MM.1S (cell line): ENCODE results near the gene TRIM73.
"Not testable (repeated sequence)": the region's sequence is repeated elsewhere in the genome, so short reads cannot be mapped to it uniquely, and the experiment has no call there.

ENCODE experiments used
- DNase-seq: peaks from one replicate; pipeline ENCODE4 v3.0.0-alpha.2; 2015
- H2AFZ ChIP-seq: fragments of 300-600 bp; sonication (generic); 2 replicates; pipeline ENCODE4 v1.6.0; 2016; ENCODE audit warnings: antibody characterized with exemption, low read length
- H3F3A ChIP-seq: fragments of 300-600 bp; sonication (generic); 2 replicates; pipeline ENCODE4 v1.6.1; 2016; ENCODE audit warnings: mild to moderate bottlenecking, antibody characterized with exemption, low read length, moderate library complexity, mixed read lengths; ENCODE audit not compliant: insufficient read depth
- H3K27ac ChIP-seq: fragments of 300-600 bp; sonication (generic); 2 replicates; pipeline ENCODE4 v1.5.1; 2016; ENCODE audit warnings: mild to moderate bottlenecking, low read length
- H3K27me3 ChIP-seq: fragments of 300-600 bp; sonication (generic); replicated peaks from 2 replicates; pipeline ENCODE4 v1.6.0; 2016; ENCODE audit warnings: low read length; ENCODE audit not compliant: insufficient read depth
- H3K36me3 ChIP-seq: fragments of 300-600 bp; sonication (generic); replicated peaks from 2 replicates; pipeline ENCODE4 v1.6.1; 2016; ENCODE audit warnings: mild to moderate bottlenecking, low read length, mixed read lengths; ENCODE audit not compliant: insufficient read depth
- H3K4me1 ChIP-seq: fragments of 300-600 bp; sonication (generic); 2 replicates; pipeline ENCODE4 v1.6.1; 2016; ENCODE audit warnings: low read length, mixed read lengths
- H3K4me2 ChIP-seq: fragments of 300-600 bp; sonication (generic); 2 replicates; pipeline ENCODE4 v1.6.0; 2016; ENCODE audit warnings: low read depth, low read length
- H3K4me3 ChIP-seq: fragments of 300-600 bp; sonication (generic); 2 replicates; pipeline ENCODE4 v1.5.1; 2016; ENCODE audit warnings: low read length, mixed read lengths
- H3K79me2 ChIP-seq: fragments of 300-600 bp; sonication (generic); 2 replicates; pipeline ENCODE4 v1.6.1; 2016; ENCODE audit warnings: mixed run types, low read length, mixed read lengths
- H3K9ac ChIP-seq: fragments of 300-600 bp; sonication (generic); 2 replicates; pipeline ENCODE4 v1.6.1; 2016; ENCODE audit warnings: low read length, mixed read lengths
- H3K9me2 ChIP-seq: fragments of 300-600 bp; sonication (generic); replicated peaks from 2 replicates; pipeline ENCODE4 v1.6.1; 2016; ENCODE audit warnings: mild to moderate bottlenecking, low read length, mixed read lengths; ENCODE audit not compliant: insufficient read depth
- H3K9me3 ChIP-seq: fragments of 300-600 bp; sonication (generic); replicated peaks from 2 replicates; pipeline ENCODE4 v1.6.1; 2016; ENCODE audit warnings: mild to moderate bottlenecking, low read length, mixed read lengths; ENCODE audit not compliant: insufficient read depth
- H4K20me1 ChIP-seq: fragments of 300-600 bp; sonication (generic); 2 replicates; pipeline ENCODE4 v1.6.1; 2016; ENCODE audit warnings: mild to moderate bottlenecking, low read length, moderate library complexity, mixed read lengths; ENCODE audit not compliant: insufficient read depth

The TRIM73 gene

GRCh38 chr7:75419693-75420092 is 24.3 kb downstream of the TRIM73 start:
- not testable (repeated sequence) for H3K4me3 ChIP-seq, H3F3A ChIP-seq, DNase-seq, H4K20me1 ChIP-seq, H3K9ac ChIP-seq, H3K4me2 ChIP-seq, H3K9me3 ChIP-seq, H3K79me2 ChIP-seq, H3K27me3 ChIP-seq, H2AFZ ChIP-seq, H3K4me1 ChIP-seq, H3K36me3 ChIP-seq, H3K9me2 ChIP-seq, H3K27ac ChIP-seq

GRCh38 chr7:75420152-75420551 is 24.7 kb downstream of the TRIM73 start:
- H3K4me3 ChIP-seq, H3K27ac ChIP-seq, H3K79me2 ChIP-seq, H3K4me1 ChIP-seq, H3K27me3 ChIP-seq, H3K36me3 ChIP-seq, H3K4me2 ChIP-seq, H2AFZ ChIP-seq, DNase-seq, H3F3A ChIP-seq, H3K9ac ChIP-seq, H3K9me3 ChIP-seq, H3K9me2 ChIP-seq, H4K20me1 ChIP-seq: not testable (repeated sequence)

- not testable (repeated sequence) for H3F3A ChIP-seq, H3K4me2 ChIP-seq, H2AFZ ChIP-seq, H3K36me3 ChIP-seq, H3K4me3 ChIP-seq, H3K9me3 ChIP-seq, H3K27ac ChIP-seq, H3K4me1 ChIP-seq, DNase-seq, H3K27me3 ChIP-seq, H3K9me2 ChIP-seq, H3K9ac ChIP-seq, H4K20me1 ChIP-seq, H3K79me2 ChIP-seq
Measured at GRCh38 chr7:75421798-75422710, 26.6 kb downstream of the TRIM73 start.

- H3K4me1 ChIP-seq, H3K36me3 ChIP-seq, H3K27ac ChIP-seq, H3K79me2 ChIP-seq, H3K27me3 ChIP-seq, H3K4me2 ChIP-seq, H3K9me3 ChIP-seq, H2AFZ ChIP-seq, H3K9ac ChIP-seq, H3F3A ChIP-seq, DNase-seq, H4K20me1 ChIP-seq, H3K4me3 ChIP-seq, H3K9me2 ChIP-seq: not testable (repeated sequence)
Measured at GRCh38 chr7:75423481-75423880, 28.1 kb downstream of the TRIM73 start.

- not testable (repeated sequence) for H3K4me1 ChIP-seq, H3K9ac ChIP-seq, H3K9me2 ChIP-seq, H4K20me1 ChIP-seq, H3K36me3 ChIP-seq, H3F3A ChIP-seq, H3K9me3 ChIP-seq, H3K4me2 ChIP-seq, H3K27me3 ChIP-seq, H3K27ac ChIP-seq, H2AFZ ChIP-seq, DNase-seq, H3K4me3 ChIP-seq
- peaks cover 12% of the 10 kb centered on the region for H3K79me2 ChIP-seq
Measured at GRCh38 chr7:75439000-75439399, 43.6 kb downstream of the TRIM73 start.

- H3F3A ChIP-seq, H3K4me2 ChIP-seq, H3K27ac ChIP-seq, H3K4me3 ChIP-seq, H3K4me1 ChIP-seq, DNase-seq, H3K9me2 ChIP-seq, H2AFZ ChIP-seq, H3K9ac ChIP-seq, H4K20me1 ChIP-seq, H3K9me3 ChIP-seq, H3K27me3 ChIP-seq, H3K79me2 ChIP-seq, H3K36me3 ChIP-seq: not testable (repeated sequence)
Measured at GRCh38 chr7:75442101-75442464, 46.7 kb downstream of the TRIM73 start.

- not testable (repeated sequence) for H3K27me3 ChIP-seq, H3K36me3 ChIP-seq, H3K9me3 ChIP-seq, H4K20me1 ChIP-seq, H3K4me1 ChIP-seq, H3F3A ChIP-seq, H3K79me2 ChIP-seq, DNase-seq, H3K9me2 ChIP-seq
- 0 out of 2 replicates have a peak overlapping the region, but pooled peaks have one; percentile 45 for H2AFZ ChIP-seq
- peak overlapping the region; percentile 37; the same call in 1 of the 2 replicates for H3K4me2 ChIP-seq
- peak overlapping the region; percentile 60; the same call in 1 of the 2 replicates for H3K9ac ChIP-seq
- peak overlapping the region; percentile 55 for H3K4me3 ChIP-seq
- H3K27ac ChIP-seq, result peak overlapping the region; percentile 37; the same call in 1 of the 2 replicates
Measured at GRCh38 chr7:75442465-75443111, 47.2 kb downstream of the TRIM73 start.

- H3K27me3 ChIP-seq, H3K9me2 ChIP-seq, H3K27ac ChIP-seq, H3K4me2 ChIP-seq, H3K9me3 ChIP-seq, H3K79me2 ChIP-seq, H3F3A ChIP-seq, H4K20me1 ChIP-seq, H3K4me1 ChIP-seq, H2AFZ ChIP-seq, H3K36me3 ChIP-seq, H3K4me3 ChIP-seq, H3K9ac ChIP-seq, DNase-seq: not testable (repeated sequence)
Measured at GRCh38 chr7:75449946-75450345, 54.5 kb downstream of the TRIM73 start.
